ENCODE results near the gene SLC38A10. TPM values are rescaled to one million over a fixed set of nuclear protein-coding genes. Genes with fewer than 3 reads are reported as not detected.

The SLC38A10 gene
- total RNA-seq, 1 donor from 2014 or later, result 35.5 TPM

- H3K27me3 ChIP-seq (ENCODE audit: control insufficient read depth, insufficient read depth, low read length), result no peaks in the 10 kb centered on the region
- H3K4me3 ChIP-seq (ENCODE audit: low read depth, low read length), result no peak overlapping the region
- FAIRE-seq (no peak), DNase-seq (ENCODE audit: low read depth) (no peak)
- peaks cover 43% of the 10 kb centered on the region for H3K36me3 ChIP-seq (ENCODE audit: control insufficient read depth, insufficient read depth, low read length)
- TF ChIP-seq, protein P1, sequence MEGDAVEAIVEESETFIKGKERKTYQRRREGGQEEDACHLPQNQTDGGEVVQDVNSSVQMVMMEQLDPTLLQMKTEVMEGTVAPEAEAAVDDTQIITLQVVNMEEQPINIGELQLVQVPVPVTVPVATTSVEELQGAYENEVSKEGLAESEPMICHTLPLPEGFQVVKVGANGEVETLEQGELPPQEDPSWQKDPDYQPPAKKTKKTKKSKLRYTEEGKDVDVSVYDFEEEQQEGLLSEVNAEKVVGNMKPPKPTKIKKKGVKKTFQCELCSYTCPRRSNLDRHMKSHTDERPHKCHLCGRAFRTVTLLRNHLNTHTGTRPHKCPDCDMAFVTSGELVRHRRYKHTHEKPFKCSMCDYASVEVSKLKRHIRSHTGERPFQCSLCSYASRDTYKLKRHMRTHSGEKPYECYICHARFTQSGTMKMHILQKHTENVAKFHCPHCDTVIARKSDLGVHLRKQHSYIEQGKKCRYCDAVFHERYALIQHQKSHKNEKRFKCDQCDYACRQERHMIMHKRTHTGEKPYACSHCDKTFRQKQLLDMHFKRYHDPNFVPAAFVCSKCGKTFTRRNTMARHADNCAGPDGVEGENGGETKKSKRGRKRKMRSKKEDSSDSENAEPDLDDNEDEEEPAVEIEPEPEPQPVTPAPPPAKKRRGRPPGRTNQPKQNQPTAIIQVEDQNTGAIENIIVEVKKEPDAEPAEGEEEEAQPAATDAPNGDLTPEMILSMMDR (IDR thresholded peaks at IDR 0.05; ENCODE audit: insufficient read depth, low read length, severe bottlenecking), result no peak
These were observed 33.3 kb downstream of the SLC38A10 start for GRCh38 chr17:81261582-81262336.

GRCh38 chr17:81261096-81261495 lies 34.0 kb downstream of the SLC38A10 start:
- H3K36me3 ChIP-seq (ENCODE audit: control insufficient read depth, insufficient read depth, low read length), result peaks cover 43% of the 10 kb centered on the region

DNA sequence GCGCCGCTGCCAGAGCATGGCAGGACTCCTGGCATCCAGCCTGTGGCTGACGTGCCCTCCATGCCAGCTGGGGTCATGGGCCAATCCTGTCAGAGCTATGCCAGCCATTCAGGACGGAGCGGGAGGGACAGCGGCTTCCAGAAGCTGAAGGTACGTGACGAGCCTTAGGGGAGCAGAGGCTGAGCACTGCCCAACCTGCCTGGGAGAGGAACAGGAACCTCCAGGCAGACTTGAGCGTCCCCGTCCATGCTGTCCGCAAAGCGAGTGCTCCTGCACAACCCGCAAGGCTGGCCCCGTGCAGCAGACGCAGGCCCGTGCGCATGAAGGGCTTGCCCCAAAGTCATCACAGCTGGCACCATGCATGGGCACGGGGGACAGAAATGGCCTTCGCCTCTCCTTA lies 34.5 kb downstream of the SLC38A10 start:
- TF ChIP-seq, protein P1 (IDR thresholded peaks at IDR 0.05; ENCODE audit: insufficient read depth, low read length, severe bottlenecking), result no peak
- peak; percentile 7 for FAIRE-seq
- H3K4me3 ChIP-seq (ENCODE audit: low read depth, low read length), result no peak overlapping the region
- peaks cover 41% of the 10 kb centered on the region for H3K36me3 ChIP-seq (ENCODE audit: control insufficient read depth, insufficient read depth, low read length)
- H3K27me3 ChIP-seq (ENCODE audit: control insufficient read depth, insufficient read depth, low read length), result no peaks in the 10 kb centered on the region
- no peak for DNase-seq (ENCODE audit: low read depth)

More at GRCh38 chr17:81261096-81261495, 34.0 kb downstream of the SLC38A10 start:
- H3K27me3 ChIP-seq (ENCODE audit: control insufficient read depth, insufficient read depth, low read length), result no peaks in the 10 kb centered on the region
- no peak overlapping the region for H3K4me3 ChIP-seq (ENCODE audit: low read depth, low read length)
- no peak for FAIRE-seq
- DNase-seq (ENCODE audit: low read depth), result no peak
- TF ChIP-seq, protein P1 (IDR thresholded peaks at IDR 0.05; ENCODE audit: insufficient read depth, low read length, severe bottlenecking), result no peak

GRCh38 chr17:81260171-81260570 lies 34.9 kb downstream of the SLC38A10 start:
- H3K4me3 ChIP-seq (ENCODE audit: low read depth, low read length), result no peak overlapping the region
- no peaks in the 10 kb centered on the region for H3K27me3 ChIP-seq (ENCODE audit: control insufficient read depth, insufficient read depth, low read length)
- DNase-seq (ENCODE audit: low read depth) (no peak), FAIRE-seq (no peak)
- TF ChIP-seq, protein P1 (IDR thresholded peaks at IDR 0.05; ENCODE audit: insufficient read depth, low read length, severe bottlenecking), result no peak
- peaks cover 38% of the 10 kb centered on the region for H3K36me3 ChIP-seq (ENCODE audit: control insufficient read depth, insufficient read depth, low read length)

DNA sequence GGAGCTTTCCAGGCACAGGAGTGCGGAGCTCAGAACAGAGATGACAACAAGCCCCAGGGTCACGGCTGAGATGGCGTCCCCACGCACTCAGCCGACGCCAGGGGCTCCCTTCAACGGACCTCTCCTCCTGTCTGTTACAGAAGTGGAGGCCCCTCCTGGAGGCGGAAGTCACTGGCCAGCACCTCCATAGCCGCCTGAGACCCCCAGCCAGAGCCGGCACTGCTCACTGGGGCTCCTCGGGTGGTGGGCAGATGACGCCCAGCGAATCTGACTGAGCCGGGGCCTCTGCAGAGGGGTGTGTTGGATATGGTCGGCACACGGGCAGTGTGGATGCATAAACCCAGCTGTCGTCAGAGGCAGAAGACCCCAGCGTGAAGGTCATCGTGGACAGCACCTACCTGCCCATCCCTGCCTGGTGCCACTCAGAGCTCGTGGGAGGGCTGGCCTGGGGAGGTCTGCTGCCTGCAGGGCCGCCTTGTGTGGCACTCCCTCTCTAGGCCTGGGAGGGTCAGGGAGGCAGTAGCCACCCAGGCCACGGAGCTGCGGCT lies 36.0 kb downstream of the SLC38A10 start:
- H3K4me3 ChIP-seq (ENCODE audit: low read depth, low read length), result no peak overlapping the region
- no peaks in the 10 kb centered on the region for H3K27me3 ChIP-seq (ENCODE audit: control insufficient read depth, insufficient read depth, low read length)
- TF ChIP-seq, protein P1 (IDR thresholded peaks at IDR 0.05; ENCODE audit: insufficient read depth, low read length, severe bottlenecking), result no peak
- peaks cover 33% of the 10 kb centered on the region for H3K36me3 ChIP-seq (ENCODE audit: control insufficient read depth, insufficient read depth, low read length)
- FAIRE-seq, result no peak
- no peak for DNase-seq (ENCODE audit: low read depth)
